EH (cell line): ENCODE results near the gene KCNQ2.
"Not testable (repeated sequence)": the region's sequence is repeated elsewhere in the genome, so short reads cannot be mapped to it uniquely, and the experiment has no call there.

Source experiments
- DNase-seq: peaks from one replicate; pipeline ENCODE4 v3.0.0-alpha.2; 2015; ENCODE audit warnings: low read depth

The KCNQ2 gene

DNA sequence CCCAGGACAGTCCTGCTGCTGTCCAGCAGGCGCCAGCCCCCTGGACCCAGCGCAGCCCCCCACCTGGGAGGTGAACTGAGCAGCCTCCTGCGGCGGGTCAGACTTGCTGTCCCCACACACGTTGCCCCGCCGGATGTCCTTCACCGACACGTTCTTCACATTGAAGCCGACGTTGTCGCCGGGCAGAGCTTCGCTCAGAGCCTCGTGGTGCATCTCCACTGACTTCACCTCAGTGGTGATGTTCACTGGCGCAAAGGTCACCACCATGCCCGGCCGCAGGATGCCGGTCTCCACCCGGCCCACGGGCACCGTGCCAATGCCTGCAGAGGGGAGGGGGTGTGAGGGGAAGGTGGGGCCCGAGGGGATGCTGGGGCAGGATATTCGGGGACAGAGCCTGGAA lies 18.0 kb upstream of the KCNQ2 start:
- no peak for DNase-seq

DNA sequence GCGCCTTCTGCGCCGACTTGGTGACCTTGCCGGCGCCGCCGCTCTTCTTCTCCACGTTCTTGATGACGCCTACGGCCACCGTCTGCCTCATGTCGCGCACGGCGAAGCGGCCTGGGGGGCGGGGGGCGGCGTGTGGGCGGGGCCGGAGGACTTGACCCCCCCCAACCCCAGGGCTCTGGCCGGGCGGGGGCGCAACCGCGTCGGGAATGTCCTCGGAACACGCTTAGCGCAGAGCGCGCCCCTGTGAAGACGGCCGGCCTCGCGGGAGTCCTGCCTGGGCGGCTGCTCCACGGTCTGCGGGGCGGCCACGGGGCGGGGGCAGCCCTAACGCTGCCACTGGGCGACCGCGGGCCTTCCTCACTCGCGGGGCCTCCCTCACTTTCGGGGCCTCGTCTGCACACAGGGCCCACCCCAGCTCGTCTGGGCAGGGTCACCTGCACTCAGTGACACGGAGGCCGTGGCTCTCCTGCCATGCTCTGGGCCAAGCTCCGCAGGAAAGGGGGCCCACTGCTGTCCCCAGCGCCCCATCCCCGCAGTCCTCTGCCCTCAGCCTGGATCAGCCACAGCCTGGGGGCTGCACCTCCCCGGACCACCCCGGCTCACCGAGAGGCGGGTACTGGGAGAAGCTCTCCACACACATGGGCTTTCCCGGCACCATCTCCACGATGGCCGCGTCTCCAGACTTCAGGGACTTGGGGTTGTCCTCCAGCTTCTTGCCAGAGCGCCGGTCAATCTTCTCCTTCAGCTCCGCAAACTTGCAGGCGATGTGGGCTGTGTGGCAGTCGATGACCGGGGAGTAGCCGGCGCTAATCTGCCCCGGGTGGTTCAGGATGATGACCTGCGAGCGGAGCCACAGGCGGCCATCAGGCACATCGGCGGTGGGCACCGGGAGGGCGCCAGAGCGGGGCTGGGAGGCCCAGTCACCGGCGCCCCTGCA lies 16.1 kb upstream of the KCNQ2 start:
- DNase-seq = no peak

DNA sequence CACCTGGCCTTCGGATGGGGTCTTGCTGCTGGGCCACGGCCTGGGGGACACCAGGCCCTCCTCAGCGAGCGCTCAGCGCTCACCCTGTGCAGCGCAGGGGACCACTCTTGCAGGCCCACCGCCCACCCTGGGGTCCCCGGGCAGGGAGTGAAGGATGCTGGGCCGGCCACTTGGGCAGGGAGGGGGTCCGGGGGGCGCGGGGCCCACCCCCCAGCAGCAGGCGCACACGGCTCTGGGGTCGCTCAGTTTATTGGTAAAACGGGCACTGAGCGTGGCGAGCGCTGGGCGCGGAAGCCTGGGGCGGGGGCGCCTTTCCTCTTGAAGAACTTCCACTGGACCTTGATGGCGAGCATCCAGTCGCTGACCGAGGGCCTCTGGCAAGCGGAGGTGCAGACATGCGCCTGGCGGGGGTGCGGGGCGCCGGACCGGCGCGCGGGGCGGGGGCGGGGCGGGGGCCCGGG lies 15.4 kb upstream of the KCNQ2 start:
- DNase-seq = no peak

DNA sequence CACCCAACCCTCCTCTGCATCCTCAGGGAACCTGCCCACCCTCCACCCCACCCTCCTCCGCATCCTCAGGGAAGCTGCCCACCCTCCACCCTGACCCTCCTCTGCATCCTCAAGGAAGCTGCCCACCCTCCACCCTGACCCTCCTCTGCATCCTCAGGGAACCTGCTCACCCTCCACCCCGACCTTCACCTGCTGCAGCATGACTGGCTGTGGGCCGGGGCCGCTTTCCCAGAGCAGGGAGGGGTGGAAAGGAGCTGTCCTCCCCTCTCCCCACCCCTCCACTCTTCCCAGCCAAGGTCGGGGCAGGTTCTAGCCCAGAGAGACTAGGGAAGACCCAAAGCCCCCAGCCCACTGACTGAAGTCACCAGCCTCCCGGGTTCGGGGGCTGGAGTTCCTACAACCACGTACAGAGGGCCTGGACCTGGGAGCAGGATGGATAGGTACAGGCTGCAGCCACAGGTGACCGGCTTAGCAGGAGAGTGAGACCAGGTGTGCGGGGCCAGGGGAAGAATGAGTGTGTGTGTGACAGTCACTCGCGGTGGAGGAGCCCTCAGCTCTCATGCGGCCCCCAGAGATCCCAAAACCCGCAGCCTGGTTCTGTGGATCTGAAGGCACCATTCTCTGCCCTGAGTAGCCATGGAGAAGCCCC lies 14.8 kb upstream of the KCNQ2 start:
- DNase-seq = no peak

DNA sequence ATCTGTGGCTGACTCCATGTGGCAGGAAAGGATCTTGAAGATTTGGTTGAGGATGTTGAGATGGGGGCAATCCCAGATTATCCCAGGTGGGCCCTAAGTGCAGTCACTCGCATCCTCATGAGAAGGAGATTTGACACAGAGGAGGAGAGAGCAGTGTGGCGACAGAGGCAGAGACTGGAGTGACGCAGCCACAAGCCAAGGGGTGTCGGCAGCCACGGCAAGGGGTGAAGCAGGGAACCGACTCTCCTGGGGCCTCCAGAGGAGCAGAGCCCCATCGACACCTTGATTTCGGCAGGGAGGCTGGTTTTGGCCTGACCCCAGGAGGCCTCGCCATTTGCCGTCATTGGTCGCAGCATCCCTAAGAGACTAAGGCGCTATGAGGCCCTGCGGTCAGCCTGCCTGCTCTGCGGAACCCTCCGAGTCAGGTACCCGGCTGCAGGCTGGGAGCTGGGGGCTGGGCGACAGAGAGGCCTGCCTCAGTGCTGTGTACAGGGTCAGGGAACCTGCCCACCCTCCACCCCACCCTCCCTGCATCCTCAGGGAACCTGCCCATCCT lies 13.9 kb upstream of the KCNQ2 start:
- DNase-seq = no peak

DNA sequence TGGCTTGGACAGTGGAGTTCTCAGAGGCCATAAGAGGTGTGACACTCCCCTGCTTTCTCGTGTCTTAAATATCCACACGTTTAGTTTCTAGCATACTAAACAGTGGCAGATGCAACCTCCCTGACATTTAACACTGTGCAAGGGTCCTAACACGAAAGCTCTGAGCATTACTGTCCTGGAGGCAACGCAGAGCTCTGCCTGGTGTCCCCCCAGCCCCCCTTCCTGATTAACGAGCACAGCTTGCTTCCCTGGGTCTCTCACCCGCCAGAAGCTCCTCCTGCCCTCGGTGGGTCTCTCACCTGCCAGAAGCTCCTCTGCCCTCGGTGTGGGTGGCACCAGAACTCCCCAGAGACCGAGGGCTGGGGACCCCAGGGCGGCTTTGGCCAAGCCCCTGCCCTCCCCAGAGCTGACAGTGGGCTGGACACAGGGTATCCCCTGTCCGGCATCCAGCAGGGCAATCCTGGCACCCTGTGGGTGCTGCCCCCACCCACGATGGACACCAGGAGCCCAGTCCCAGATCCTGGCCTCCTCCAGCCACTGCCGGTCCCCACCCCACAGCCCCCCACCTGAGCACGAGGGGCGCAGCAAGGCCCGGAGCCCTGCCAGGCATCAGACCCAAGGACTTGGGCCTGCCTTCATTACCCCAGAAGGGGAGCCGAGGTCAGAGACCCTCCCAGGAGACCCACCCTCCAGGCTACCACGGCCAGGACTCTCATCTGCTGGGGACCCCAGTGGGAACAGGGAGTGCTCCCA lies 12.4 kb upstream of the KCNQ2 start:
- no peak for DNase-seq

DNA sequence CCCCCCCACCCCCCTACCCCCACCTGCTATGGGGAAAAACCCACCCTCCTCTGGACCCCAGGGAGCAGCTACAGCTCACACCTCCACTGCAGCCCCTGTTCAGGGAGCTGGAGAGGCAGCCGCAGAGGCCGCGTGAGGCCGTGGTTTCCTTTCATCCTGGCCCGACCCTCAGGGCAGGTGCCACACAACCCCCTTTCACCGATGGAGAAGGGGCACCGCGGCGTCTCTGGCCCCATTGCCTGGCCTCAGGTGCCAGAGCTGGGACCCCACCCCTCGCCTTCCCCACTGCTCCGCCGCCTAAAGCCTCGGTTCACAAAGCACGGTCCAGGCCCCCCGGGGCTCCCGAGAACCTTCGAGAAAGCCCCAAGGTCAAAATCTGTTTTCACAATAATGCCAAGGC lies 11.8 kb upstream of the KCNQ2 start:
- no peak for DNase-seq

DNA sequence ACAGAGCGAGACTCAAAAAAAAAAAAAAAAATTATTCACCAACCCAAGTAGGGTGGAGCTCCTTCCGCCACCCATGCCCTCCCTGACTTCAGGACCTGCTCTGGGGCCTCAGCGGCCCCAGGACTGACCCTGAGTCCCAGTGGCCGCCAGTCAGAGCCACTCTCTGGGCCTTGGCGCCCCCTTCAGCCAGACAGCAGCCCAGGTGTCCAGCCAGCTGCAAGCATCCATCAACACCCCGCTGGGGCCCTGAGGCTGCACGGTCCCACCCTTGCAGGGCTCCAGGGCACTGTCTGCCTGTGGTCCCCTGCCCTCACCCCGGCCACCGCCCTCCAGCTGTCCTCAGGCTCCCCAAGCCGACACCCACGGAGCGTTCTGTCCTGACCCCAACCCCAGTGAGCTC lies 11.4 kb upstream of the KCNQ2 start:
- no peak for DNase-seq

DNA sequence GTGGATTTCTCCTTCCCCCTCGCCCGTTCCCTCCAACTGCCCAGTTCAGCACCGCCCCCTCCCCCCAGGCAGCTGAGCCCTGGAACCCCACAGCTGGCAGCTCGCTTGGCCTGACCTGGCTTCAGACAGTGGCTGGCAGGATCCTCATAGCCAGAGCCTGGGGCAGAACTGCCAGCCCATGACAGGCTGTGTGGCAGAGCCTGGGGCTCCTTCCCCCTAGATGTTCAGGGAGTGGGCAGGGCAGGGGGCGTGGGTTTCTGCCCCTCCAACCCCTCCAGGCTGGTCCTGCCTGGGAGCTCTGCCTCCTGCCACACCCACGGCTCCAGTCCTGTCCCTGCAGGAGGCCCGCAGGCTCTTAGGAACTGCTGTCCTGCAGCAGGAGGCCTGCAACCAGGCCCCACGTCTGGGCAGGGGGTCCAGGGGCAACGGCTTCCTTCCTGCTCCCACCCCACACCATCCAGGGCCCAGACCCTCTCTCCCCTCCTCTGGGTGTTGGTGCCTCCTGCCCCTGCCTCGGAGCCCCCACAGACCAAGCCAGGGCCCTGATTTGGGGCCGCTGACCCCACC lies 9.6 kb upstream of the KCNQ2 start:
- no peak for DNase-seq

DNA sequence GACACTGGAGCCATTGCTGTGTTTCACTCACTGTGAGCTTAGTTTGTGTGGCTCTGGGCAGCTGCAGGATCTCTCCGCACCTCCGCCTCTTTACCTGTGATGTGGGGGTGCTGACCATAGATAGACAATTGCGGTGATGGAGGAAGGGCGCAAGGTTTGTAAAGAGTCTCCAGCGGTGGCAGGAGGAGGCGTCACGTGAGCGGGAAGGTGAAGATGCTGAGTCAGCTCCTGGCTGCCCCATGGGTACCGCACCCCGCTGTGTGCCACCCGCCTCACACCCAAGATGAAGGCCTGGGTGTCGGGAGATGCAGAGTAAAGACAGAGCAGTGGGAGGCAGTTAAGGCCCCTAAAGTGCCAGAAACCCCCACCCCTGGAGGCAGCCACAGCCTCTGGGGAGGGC lies 9.0 kb upstream of the KCNQ2 start:
- DNase-seq = no peak

DNA sequence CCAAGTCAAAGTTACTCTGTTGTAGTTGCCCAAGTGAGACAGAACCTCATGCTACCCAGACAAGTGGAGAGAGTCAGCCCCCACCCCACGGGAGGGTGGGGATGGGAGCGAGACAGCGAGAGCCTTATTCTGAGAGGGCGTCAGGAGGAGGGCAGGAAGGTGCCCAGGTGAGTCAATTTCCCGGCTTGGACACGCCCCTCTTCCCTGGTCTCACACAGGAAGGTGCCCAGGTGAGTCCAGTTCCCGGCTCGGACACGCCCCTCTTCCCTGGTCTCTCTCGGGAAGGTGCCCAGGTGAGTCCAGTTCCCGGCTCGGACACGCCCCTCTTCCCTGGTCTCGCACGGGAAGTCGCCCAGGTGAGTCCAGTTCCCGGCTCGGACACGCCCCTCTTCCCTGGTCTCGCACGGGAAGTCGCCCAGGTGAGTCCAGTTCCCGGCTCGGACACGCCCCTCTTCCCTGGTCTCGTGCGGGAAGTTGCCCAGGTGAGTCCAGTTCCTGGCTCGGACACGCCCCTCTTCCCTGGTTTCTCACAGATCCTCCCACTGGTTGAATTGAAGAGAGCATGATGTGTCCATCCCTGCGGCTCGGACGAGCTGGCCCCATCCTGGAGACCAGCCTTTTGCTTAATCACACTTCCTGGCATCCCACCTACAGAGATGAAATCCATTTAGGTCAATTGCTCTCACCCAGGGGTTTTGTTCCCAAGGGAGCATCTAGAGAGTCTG lies 7.4 kb upstream of the KCNQ2 start:
- DNase-seq = not testable (repeated sequence)

DNA sequence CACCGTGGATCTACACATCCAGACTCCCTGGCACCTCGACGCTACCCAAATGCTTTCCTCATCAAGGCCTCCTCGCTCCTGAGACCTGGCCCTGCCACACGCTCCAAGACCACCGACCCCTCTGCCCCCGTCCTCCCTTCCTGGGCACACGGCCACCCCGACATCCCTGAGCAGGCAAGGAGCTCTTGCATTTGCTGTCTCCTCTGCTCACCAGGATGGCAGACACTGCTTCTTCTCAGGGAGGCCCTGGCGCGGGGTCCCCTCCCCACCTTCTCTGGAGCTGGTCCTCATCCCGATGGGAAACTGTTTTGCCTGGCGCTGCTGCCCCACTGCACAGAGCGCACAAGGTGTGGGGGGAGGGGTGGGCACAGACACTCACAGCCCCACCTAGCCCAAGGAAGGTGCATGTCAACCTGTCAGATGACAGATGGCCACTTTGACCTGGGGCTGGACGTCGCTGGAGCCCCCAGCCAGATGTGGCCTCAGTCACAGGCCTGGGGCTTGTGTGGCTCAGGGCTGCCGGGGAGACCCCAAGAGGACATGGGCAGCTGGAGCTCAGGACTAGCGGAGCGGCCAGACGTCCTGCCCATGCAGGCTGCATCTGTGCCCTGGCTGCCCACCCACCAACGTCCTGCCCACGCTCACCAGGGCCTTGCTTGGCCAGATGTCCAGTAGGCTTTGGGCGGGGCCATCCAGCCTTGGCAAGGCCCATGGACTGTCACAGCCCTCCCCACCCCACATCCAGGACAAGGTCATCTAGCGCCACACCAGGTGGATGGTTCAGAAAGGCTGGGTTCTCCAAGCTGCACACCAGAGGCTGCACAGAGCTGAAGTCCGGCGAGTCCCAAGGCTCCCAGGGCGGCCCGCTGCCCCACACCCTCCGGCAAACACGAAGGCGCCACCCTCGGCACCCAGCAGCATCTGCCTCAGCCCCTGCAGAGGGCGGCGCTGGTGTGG lies 6.2 kb upstream of the KCNQ2 start:
- DNase-seq = no peak

DNA sequence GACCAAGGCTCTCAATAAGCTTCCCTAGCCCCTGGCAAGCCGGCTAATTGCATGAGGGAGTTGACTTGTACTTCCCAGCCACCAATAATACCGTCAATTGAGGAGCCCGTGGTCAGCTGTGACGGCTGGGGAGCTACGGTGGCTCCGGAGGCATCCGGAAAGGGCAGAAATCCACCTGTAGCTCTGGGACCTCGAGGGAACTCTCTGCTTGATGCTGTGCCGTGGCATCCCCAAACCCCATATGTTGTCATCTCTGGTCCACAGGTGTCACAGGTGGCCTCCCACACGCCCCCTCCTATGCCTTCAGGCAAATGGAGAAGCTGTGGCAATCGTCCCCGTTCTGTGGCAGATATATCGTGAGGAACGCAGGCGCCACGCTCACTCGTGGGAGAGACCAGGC lies 5.5 kb upstream of the KCNQ2 start:
- no peak for DNase-seq

DNA sequence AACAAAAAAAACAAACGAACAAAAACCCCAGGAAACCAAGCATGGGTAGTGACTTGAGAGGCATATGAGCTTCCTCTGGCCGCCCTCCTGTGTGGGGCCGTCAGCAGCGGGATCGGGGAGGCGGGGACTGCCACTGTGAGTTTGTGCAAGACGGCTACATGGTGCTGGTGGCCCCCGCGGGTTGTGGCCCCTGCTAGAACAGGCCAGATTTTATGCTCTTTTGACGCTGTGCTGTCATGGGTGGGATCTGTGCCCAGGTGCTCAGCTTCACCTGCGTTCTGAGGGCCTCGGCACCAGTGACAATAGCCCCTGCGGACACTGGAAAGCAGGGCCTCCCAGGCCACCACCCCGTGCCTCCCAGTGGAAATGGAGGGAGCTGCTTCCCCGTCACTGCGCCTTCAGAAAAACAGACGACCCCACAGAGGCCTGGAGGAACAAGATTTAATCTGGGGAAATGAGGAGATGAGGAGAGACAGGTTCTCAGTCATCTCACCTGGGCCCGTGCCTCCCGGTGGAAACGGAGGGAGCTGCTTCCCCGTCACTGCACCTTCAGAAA lies 4.7 kb upstream of the KCNQ2 start:
- no peak for DNase-seq

DNA sequence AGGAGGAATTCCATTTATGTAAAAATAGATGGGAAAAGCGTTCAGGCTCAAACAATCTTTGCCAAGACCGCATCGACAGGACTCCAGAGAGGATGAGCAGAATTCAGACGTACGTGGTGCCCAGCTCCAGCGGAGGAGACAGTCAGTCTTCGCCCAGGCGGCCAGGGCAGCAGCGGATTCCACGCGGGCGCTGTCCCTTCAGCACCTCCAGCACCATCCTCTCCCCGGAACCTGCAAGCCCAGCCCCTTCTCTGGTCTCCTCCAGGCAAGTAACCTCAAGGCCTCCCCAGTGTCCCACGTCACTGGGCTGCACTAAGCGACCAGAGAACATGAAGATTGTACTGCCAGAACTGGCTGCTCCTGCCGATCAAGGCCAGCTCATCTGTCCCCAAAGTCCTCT lies 2.8 kb upstream of the KCNQ2 start:
- peak; percentile 38 for DNase-seq

DNA sequence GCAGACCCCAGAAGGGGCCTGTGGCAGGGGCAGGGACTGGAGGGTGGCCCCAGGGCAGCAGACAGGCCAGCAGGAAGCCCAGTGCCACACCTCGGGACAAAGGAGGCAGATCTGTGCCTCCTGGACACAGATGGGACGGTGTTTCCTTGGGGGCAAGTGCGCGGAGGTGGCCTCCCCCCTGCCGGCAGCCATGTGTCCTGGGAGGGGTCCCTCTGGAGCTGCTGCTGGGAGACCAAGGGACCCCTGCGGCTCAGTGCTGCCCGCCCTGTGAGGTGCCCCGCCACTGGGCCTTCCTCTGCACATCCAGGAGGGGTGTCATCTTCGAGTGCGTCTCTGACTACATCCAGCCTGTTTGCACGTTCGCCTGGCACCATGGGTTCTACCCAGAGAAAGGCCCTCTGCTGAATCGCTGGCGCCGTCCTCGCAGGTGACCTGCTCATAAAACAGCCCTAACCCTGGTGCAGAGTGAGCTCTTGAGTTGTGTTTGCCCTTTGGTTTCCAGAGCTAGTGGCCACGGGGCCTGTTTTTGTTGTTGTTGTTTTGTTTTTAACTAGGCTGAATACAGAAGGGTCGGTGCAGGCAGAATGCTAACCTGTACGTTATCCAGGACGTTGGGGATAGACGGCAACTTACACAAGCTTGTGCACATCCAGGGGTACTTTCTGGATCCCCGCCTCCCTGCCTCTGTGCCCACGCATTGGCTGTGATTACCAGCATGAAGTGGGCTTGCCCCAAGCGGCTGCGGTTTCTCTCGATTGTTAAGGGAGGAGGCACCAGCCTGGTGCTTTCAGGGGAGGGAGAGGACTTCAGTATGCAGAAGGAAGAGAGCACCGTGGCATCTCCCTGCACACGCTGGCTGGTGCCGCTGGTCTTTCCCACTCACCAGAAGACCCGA lies 1.3 kb upstream of the KCNQ2 start:
- no peak for DNase-seq

DNA sequence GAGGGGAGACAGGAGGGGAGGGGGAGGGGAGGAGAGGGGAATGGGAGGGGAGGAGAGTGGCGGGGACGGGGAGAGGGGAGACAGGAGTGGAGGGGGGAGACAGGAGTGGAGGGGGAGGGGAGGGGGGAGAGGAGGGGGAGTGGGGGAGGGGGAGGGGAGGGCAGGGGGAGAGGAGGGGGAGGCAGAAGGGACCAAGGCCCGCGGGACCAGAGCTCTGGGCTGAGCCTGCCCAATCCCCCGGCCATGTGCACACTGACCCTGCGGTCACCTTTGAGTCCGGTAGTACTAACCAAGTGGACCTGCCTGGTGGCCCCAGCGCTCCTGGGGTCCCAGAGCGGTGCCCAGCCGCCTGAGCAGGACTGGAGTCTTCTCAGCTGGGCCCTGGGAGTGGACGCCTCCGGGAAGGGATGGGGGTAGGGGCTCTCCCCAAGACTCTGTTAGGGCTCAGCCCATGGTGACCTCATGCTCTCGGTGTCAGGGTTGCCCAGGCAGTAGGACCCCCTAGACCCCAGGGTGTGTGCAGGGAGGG lies 471 bp upstream of the KCNQ2 start:
- no peak for DNase-seq

DNA sequence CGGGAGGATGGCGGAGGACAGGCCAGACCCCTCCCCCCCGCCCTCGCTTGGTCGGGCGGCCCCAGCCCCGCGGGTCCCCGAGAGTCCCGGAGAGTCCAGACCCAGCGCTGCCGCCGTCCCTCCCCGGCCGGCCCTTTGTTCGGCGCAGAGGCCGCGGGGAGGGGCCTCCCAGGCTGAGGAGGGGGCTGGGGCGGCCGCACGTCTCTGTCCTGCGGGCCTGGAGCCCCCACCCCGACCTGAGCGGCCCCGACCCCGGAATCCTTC lies 806 bp downstream of the KCNQ2 start:
- DNase-seq = no peak
